HepG2 (cell line): ENCODE results near the gene SEZ6. TPM values are rescaled to one million over a fixed set of nuclear protein-coding genes. Genes with fewer than 3 reads are reported as not detected.

Experiments
- DMAP1 ChIP-seq: IDR thresholded peaks from 2 replicates; pipeline ENCODE4 v1.6.1; 2016
- FOXA3 ChIP-seq: IDR thresholded peaks from 2 replicates; pipeline ENCODE4 v1.6.1; 2016; ENCODE audit warnings: missing genetic modification reagents, missing compliant biosample characterization
- GABPA ChIP-seq, 2 experiments: IDR thresholded peaks; 2 replicates each; pipeline ENCODE4 v1.6.1; 2011 to 2016; ENCODE audit warnings: low read depth in 2 of 2, low read length in 1 of 2, missing biosample characterization in 1 of 2, missing genetic modification characterization in 1 of 2
- GATAD2A ChIP-seq: IDR thresholded peaks from 2 replicates; pipeline ENCODE4 v1.6.1; 2016
- KIAA2018 ChIP-seq: sonication (generic); formaldehyde crosslinking; IDR thresholded peaks from 2 replicates; pipeline ENCODE4 v1.5.0; 2020; ENCODE audit warnings: mild to moderate bottlenecking, missing genetic modification reagents, borderline replicate concordance
- KMT2A ChIP-seq: sonication (generic); formaldehyde crosslinking; IDR thresholded peaks from 2 replicates; pipeline ENCODE4 v1.4.0; 2020; ENCODE audit warnings: missing genetic modification reagents
- MAX ChIP-seq: IDR thresholded peaks from 2 replicates; pipeline ENCODE4 v1.6.1; 2012; ENCODE audit warnings: inconsistent platforms
- RAD21 ChIP-seq: fragments of 450-650 bp; formaldehyde crosslinking; IDR thresholded peaks from 2 replicates; pipeline ENCODE4 v1.5.0; 2020; ENCODE audit warnings: mild to moderate bottlenecking
- SRSF9 ChIP-seq: fragments of 200-400 bp; formaldehyde crosslinking; IDR thresholded peaks from 2 replicates; pipeline ENCODE4 v1.6.1; 2018; ENCODE audit warnings: borderline replicate concordance, mild to moderate bottlenecking, low read depth, low read length; ENCODE audit not compliant: insufficient read depth, poor library complexity, severe bottlenecking
- ZNF546 ChIP-seq: sonication (generic); formaldehyde crosslinking; conservative IDR thresholded peaks from 2 replicates; pipeline ENCODE4 v1.8.1; 2023; ENCODE audit warnings: mild to moderate bottlenecking, missing genetic modification reagents
- ZNF556 ChIP-seq: sonication (generic); formaldehyde crosslinking; IDR thresholded peaks from 2 replicates; pipeline ENCODE4 v1.4.0; 2020; ENCODE audit warnings: mild to moderate bottlenecking, missing genetic modification reagents, borderline replicate concordance
- ZNF670 ChIP-seq: sonication (generic); formaldehyde crosslinking; IDR thresholded peaks from 2 replicates; pipeline ENCODE4 v1.8.0; 2022; ENCODE audit warnings: mild to moderate bottlenecking, missing genetic modification reagents, borderline replicate concordance
- polyA plus RNA-seq, 8 experiments: library from polyadenylated mRNA; depleted of rRNA in 3 of 8; stranded (reverse) in 7 of 8; unstranded in 1 of 8; fragments of >200 nt; fragmentation: Illumina TruSeq in 4 of 8; extraction: Trizol in 4 of 8; gene quantifications; 2 replicates each; pipeline versions ENCODE4 v1.2.1 to v1.2.3, GENCODE V29; 2011 to 2016; ENCODE audit warnings: low read depth in 4 of 8, missing spikeins in 1 of 8, mixed read lengths in 1 of 8; ENCODE audit not compliant: insufficient read depth in 1 of 8
- total RNA-seq, 5 experiments: library from RNA; depleted of rRNA; stranded (reverse); fragments of >200 nt; fragmentation: Illumina TruSeq; extraction: Trizol; gene quantifications; 2 replicates each; pipeline ENCODE4 v1.2.3, GENCODE V29; 2016; ENCODE audit warnings: low read depth in 1 of 5
- TF ChIP-seq, protein P1 (sequence below): sonication (generic); formaldehyde crosslinking; IDR thresholded peaks from 2 replicates; pipeline ENCODE4 v1.4.0; 2020; ENCODE audit warnings: missing genetic modification reagents
- TF ChIP-seq, protein P2 (sequence below): sonication (generic); formaldehyde crosslinking; IDR thresholded peaks from 2 replicates; pipeline ENCODE4 v1.5.1; 2020; ENCODE audit warnings: missing genetic modification reagents, mild to moderate bottlenecking, borderline replicate concordance

Gene SEZ6
- total and polyA plus RNA-seq, 2 of the 13 experiments (the other 11 are each of a cell fraction or from before 2014, with no cell fraction given) = not detected

GRCh38 chr17:28908640-28909167 is 97.1 kb downstream of the SEZ6 start (continued):
- TF ChIP-seq KIAA2018 (no peak), FOXA3 (0 out of 2 replicates have a peak, but pooled peaks have one; percentile 27), SRSF9 (no peak), MAX (peak; percentile 46; the same call in 1 of the 2 replicates), GATAD2A (CRISPR knock-in tag) (peak; percentile 33; the same call in 1 of the 2 replicates), KMT2A (CRISPR knock-in tag) (no peak), ZNF546 (no peak), ZNF556 (CRISPR knock-in tag) (no peak), ZNF670 (CRISPR knock-in tag) (peak; percentile 60; the same call in 1 of the 2 replicates), DMAP1 (CRISPR knock-in tag) (no peak), GABPA (IDR thresholded peaks at IDR 0.05; ENCODE audit: low read depth, low read length) (no peak), GABPA (CRISPR knock-in tag; IDR thresholded peaks at IDR 0.05; ENCODE audit: low read depth) (no peak), RAD21 (CRISPR knock-in tag) (no peak)
- TF ChIP-seq, protein P1, sequence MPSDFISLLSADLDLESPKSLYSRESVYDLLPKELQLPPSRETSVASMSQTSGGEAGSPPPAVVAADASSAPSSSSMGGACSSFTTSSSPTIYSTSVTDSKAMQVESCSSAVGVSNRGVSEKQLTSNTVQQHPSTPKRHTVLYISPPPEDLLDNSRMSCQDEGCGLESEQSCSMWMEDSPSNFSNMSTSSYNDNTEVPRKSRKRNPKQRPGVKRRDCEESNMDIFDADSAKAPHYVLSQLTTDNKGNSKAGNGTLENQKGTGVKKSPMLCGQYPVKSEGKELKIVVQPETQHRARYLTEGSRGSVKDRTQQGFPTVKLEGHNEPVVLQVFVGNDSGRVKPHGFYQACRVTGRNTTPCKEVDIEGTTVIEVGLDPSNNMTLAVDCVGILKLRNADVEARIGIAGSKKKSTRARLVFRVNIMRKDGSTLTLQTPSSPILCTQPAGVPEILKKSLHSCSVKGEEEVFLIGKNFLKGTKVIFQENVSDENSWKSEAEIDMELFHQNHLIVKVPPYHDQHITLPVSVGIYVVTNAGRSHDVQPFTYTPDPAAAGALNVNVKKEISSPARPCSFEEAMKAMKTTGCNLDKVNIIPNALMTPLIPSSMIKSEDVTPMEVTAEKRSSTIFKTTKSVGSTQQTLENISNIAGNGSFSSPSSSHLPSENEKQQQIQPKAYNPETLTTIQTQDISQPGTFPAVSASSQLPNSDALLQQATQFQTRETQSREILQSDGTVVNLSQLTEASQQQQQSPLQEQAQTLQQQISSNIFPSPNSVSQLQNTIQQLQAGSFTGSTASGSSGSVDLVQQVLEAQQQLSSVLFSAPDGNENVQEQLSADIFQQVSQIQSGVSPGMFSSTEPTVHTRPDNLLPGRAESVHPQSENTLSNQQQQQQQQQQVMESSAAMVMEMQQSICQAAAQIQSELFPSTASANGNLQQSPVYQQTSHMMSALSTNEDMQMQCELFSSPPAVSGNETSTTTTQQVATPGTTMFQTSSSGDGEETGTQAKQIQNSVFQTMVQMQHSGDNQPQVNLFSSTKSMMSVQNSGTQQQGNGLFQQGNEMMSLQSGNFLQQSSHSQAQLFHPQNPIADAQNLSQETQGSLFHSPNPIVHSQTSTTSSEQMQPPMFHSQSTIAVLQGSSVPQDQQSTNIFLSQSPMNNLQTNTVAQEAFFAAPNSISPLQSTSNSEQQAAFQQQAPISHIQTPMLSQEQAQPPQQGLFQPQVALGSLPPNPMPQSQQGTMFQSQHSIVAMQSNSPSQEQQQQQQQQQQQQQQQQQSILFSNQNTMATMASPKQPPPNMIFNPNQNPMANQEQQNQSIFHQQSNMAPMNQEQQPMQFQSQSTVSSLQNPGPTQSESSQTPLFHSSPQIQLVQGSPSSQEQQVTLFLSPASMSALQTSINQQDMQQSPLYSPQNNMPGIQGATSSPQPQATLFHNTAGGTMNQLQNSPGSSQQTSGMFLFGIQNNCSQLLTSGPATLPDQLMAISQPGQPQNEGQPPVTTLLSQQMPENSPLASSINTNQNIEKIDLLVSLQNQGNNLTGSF (CRISPR knock-in tag) = no peak
- TF ChIP-seq, protein P2, sequence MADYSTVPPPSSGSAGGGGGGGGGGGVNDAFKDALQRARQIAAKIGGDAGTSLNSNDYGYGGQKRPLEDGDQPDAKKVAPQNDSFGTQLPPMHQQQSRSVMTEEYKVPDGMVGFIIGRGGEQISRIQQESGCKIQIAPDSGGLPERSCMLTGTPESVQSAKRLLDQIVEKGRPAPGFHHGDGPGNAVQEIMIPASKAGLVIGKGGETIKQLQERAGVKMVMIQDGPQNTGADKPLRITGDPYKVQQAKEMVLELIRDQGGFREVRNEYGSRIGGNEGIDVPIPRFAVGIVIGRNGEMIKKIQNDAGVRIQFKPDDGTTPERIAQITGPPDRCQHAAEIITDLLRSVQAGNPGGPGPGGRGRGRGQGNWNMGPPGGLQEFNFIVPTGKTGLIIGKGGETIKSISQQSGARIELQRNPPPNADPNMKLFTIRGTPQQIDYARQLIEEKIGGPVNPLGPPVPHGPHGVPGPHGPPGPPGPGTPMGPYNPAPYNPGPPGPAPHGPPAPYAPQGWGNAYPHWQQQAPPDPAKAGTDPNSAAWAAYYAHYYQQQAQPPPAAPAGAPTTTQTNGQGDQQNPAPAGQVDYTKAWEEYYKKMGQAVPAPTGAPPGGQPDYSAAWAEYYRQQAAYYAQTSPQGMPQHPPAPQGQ (CRISPR knock-in tag) = no peak
